Measurements from ENCODE around the gene ROR1.
A peak's percentile ranks its signal among the peaks of the same experiment; 100 is the strongest.

Gene ROR1

GRCh38 chr1:63934697-63935096 lies 160.9 kb downstream of the ROR1 start:
- DNase-seq (ENCODE audit: low read depth, low spot score): no peak

GRCh38 chr1:63935143-63935542 lies 161.3 kb downstream of the ROR1 start:
- no peak for DNase-seq (ENCODE audit: low read depth, low spot score)

- DNase-seq (ENCODE audit: low read depth, low spot score): no peak
Observed at GRCh38 chr1:63935553-63935952, 161.7 kb downstream of the ROR1 start.

- DNase-seq (ENCODE audit: low read depth, low spot score): no peak
Observed at GRCh38 chr1:63936276-63936675, 162.5 kb downstream of the ROR1 start.

DNA sequence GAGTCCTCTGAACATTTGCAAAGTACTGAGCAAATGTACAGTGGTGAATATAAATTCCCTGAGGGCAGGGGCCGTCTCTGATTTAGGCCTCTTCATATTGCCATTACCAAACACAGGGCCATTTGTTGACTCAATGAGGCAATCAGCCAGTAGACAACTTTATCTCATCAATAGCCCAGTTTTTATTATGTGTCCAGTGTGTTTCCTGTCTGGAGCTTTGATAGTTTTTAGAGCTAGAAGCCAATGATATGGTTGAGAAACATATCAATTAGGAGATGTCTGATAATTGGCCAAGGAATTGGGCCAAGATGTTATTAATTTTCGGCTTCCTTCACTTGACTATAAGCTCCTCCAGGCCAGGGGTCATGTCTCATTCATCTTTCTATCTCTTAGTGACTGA lies 163.0 kb downstream of the ROR1 start:
- DNase-seq (ENCODE audit: low read depth, low spot score): no peak

DNA sequence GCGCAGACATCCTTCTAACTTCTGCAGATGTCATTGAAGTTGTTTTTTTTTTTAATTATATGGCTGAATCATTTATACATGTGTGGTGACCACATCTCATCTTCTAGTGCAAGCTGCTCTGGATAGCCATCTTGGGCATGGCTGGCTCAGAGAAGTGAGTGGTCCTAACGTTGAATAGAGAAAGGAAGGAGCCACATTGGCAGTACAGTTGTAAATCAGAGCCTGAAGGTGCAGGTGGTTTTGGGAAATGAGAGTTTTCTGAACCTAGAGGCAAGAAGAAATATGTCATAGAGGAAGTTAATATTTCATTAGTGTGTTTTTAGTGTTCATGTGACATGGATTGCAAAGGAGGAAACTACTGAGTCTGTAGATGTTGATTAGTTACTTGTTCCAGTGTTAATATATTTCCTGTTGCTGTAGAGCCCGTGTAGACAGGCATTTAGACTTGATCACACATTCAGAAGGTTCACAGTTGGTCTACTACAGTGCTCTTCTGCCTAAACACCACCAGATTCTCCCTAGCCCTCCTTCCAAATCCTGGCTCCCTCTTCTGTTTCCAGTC lies 163.7 kb downstream of the ROR1 start:
- DNase-seq (ENCODE audit: low read depth, low spot score): no peak

DNA sequence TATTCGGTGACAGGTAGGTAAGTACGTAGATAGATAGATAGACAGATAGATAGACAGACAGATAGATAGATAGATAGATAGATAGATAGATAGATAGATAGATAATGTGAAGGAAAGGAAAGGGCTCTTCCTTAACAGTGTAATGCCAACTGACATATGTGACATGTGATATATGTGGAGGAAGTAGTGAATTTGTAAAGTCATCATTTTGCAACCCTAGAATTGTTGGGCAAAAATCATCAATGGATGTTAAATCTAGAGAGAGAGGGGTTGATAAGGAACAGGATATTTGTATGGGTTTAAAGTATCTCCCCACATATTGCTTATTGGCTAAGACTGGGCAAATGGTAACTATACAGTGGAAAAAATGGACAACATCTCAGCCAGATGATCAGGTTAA lies 166.6 kb downstream of the ROR1 start:
- no peak for DNase-seq (ENCODE audit: low read depth, low spot score)

GRCh38 chr1:63943393-63943792 lies 169.6 kb downstream of the ROR1 start:
- no peak for DNase-seq (ENCODE audit: low read depth, low spot score)

DNA sequence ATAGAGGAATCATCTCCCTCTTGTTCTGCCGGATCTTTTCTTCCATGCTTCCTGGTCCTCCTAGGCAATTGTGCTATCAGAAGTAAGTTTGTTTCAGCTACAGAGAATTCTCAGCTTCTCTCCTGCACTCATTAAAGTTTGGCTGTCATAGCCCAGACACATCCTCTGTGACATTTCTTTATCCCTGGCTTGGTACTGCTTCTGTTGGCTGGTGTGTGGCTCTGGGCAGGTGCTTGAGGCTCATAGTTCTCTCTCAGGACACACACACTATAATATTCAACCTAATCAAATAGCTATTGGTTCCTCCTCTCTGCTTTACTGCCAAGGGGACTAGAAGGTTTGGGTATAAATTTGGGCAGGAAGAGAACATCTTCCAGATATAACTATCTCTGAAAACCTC lies 172.1 kb downstream of the ROR1 start:
- DNase-seq (ENCODE audit: low read depth, low spot score): no peak

- peak; percentile 40 for DNase-seq (ENCODE audit: low read depth, low spot score)
Observed at GRCh38 chr1:63946866-63947491, 173.2 kb downstream of the ROR1 start.

DNA sequence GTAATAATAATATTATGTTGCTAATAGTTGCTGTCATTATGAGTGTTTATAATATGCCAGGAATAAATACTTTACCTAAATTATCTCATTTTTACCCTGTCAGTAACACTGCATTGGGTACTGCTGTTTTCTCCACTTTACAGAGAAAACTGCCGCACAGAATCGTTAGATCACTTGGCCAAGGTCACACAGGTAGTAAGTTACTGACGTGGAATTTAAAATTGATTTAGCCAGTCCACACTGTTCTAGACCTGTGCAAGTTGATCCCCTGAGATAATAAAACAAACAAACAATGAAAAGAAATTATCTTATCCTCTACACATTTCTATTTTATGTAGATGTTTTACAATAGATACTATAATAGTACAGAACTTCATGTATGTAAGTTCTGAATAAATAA lies 174.1 kb downstream of the ROR1 start:
- DNase-seq (ENCODE audit: low read depth, low spot score): no peak

GRCh38 chr1:63950023-63950422 lies 176.2 kb downstream of the ROR1 start:
- DNase-seq (ENCODE audit: low read depth, low spot score): no peak

DNA sequence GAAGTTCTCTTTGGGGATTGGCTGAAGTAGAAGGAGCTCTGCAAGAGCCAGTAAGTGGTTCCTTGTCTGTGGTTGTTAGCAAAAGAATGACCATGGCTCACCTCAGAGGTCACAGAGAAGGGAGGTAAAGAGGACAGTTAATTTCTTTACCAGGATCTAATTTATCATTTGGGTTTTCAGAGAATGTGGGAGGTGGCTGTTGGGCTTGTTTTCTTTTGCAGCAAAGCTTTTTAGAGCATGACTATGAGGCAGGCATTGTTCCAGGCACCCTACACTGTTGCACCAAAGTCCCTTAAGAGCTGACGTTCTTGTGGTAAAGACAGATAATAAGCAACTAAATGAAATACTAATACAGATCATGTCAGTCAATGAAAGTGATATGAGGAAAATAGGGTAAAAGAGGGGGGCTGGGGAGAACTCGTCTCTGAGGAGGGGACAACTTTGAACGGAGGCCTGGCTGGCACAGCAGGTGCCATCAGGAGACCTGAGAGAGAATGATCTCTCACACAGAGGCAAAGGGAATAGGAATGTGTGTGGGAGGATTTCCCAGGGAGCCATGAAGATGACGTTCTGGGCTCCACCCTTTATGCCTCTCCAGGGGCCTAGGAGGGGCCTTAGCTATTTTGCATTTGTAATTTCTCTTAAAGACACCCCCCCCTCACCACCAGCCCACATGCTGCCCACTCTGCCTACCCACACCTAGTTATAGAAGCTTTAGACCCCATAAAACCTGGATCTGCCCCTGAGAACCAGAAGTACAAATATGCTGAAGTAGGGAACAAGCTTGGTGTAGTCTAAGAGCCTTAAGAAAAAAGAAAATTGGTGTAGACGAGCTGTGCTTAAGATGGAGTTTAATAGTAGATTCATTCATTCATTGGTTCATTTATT lies 177.5 kb downstream of the ROR1 start:
- no peak for DNase-seq (ENCODE audit: low read depth, low spot score)

DNA sequence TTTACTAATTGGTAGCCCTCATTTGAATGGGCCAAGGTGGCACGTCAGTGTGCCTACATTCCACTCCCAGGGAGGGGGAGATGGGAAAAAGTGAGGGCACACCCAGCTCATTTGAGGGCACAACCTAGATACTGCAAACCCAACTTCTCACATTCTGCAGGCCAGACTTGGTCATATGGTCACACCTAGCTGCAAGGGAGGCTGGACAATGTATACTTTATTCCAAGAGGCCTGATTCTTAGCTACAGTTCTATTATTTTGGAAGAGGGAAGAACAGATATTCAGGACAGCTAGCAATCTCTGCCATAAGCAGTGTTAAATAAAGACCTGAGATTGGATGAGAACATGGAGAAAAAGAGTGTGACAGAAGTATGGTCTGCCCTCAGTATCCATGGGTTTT lies 180.4 kb downstream of the ROR1 start:
- no peak for DNase-seq (ENCODE audit: low read depth, low spot score)

DNA sequence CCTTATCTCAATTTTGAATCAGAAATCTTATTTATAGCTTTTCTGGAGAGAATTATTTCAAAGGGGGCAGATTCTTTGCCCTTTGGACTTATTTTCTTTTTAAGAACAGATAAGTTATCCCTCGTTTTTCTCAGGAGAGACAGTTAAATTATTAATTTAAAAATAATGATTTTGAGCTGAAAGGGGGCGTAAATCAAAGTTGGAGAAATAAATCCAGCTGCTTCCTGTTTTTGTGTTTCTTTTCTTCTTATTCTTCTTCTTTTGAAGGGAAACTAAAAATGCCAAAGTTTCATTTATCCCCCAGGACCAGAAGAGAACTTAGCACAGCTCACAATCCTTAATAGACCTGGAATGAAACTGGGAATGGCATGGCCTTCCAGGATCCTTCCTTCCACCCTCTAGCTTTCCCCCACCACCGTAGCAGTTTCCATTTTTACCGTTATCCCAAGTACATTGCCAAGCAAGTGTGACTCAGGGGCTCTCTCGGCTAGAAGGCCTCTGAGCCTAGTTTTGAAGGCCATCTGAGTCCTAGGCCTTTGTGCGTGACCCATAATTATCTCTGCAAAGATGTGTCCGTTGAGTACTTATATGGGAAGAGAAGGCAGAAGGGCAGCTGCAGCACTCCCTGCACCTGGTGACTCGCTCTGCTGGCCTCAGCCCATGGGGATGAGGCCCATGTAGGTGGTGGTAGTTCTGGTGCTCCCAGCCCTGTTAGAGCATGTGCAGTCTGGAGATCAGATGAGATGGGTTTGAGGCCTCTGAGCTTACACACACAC lies 181.7 kb downstream of the ROR1 start:
- no peak for DNase-seq (ENCODE audit: low read depth, low spot score)

GRCh38 chr1:63958556-63958955 lies 184.7 kb downstream of the ROR1 start:
- DNase-seq (ENCODE audit: low read depth, low spot score): no peak

- no peak for DNase-seq (ENCODE audit: low read depth, low spot score)
Observed at GRCh38 chr1:63960326-63960725, 186.5 kb downstream of the ROR1 start.

- DNase-seq (ENCODE audit: low read depth, low spot score): no peak
Observed at GRCh38 chr1:63966016-63966415, 192.2 kb downstream of the ROR1 start.

DNA sequence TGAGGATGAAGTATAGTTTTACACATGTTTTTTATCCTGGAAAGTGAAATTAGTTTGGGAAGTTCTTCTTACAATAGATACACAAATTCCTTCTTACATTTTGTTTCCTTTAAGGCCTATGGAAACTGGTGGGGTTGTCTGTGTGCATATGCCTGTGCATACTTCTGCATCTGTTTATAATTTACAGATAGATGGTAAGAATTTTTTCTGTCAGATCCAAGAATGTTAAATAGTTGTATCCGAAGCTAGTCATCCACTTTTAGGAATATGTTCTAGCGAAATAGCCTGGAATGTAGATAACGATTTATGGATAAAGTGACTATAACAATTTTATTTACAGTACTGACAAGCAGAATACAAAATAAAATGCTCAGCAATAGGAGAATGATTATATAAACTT lies 194.1 kb downstream of the ROR1 start:
- no peak for DNase-seq (ENCODE audit: low read depth, low spot score)

GRCh38 chr1:63968663-63969440 lies 195.0 kb downstream of the ROR1 start:
- no peak for DNase-seq (ENCODE audit: low read depth, low spot score)

DNA sequence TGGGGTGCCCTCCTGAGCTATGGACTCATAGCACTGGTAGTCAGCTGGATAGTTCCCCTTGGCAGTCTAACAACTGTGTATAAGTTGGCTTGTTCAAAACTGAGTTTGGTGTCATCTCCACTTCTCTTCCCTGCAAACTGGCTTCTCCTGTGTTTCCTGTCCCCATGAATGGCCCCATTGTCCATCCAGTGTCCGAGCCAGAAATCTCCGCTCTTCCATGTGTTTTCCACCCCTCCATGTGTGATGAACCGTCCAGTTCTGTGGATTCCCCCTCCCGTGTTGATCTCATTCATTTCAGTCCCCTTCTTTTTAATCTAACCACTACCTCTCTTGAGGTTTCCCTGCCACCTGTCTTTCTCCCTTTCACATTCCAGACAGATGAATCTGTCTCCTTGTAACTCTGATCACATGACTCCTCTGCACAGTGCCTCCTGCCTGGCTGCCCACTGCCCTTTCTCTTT lies 195.7 kb downstream of the ROR1 start:
- no peak for DNase-seq (ENCODE audit: low read depth, low spot score)
